HG03460 (cell line): ENCODE data around the gene STX1B.
A peak's percentile ranks its signal among the peaks of the same experiment; 100 is the strongest.

Source experiments
- ATAC-seq: cut with Tn5 transposase; IDR thresholded peaks from one replicate; pipeline ENCODE4 v1.9.1; 2021; ENCODE audit not compliant: unreplicated experiment

The STX1B gene

DNA sequence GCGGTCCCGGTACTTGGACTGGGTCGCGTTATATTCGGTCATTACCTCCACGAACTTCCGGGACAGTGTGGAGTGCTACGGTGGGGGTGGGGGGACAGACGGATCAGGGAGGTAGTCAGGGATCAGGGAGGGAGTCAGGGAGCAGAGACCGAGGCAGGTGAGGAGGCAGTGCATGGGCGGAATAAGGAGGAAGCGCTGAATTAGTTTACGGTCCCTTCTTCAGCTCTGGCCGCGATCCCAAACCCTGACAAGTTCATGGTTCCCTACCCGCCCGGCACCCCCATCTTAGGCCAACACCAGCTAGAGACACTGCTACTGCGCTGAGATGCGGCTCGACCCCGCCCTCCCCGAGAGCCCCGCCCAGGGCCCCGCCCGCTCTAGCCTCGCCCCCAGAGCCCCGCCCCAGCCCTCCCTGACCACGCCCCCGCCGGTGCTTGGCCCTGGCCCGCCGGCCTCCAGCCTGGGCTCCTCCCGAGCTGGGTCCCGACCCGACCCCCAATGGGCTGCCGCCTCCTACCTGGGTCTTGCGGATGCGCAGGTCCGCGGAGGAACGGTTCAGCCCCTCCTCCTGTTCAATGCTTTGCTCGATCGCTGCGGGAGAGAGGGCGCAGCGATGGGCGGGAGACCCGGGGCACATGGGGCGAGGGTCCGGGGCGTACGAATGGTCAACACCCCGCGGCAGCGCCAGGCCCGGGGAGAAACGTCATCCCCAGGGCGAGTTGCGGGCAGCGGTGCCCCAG lies 13.3 kb downstream of the STX1B start:
- ATAC-seq, result peak; percentile 92

DNA sequence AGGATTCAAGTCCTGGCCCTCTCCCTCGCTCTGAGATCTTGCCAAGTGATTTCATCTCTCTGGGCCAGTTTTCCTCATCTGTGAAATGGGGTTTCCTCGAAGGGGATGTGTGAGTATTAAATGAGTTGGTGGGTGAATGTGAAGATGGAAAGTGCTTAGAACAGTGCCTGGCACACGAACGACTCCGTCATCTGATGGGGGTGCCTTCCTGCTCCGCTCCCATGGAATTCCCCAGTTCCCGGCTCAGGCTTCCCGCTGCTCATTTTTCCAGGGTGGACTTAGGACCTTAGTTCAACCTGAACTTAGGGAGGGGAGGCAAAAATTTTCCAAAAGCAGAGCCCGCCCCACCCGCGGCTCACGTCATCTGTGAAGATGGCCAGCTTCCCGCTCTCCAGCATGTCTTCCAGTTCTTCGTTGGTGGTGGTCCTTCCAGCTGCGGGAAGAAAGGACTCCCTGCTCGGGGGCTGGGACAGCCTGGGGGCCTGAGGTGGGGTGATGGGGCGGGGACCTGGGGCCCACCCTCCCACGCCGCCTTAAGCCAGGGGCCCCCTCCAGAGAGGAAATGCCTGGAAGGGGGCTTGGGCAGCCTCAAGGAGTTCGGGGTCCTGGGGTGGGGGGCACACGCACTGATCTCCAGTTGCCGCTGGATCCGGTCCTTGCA lies 14.0 kb downstream of the STX1B start:
- ATAC-seq, result no peak

DNA sequence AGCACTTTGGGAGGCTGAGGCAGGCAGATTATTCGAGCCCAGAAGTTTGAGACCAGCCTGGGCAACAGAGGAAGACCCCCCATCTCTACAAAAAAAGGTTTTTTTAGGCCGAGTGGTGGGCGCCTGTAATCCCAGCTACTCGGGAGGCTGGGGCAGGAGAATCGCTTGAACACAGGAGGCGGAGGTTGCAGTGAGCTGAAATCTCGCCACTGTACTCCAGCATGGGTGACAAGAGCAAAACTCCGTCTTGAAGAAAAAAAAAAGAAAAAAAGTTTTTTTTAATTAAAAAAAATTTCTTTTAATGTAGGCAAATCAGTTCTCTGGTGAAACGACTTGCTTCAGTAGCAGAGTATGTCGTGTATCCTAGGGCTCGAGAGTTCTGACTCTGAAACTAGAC lies 14.5 kb downstream of the STX1B start:
- ATAC-seq, result no peak

DNA sequence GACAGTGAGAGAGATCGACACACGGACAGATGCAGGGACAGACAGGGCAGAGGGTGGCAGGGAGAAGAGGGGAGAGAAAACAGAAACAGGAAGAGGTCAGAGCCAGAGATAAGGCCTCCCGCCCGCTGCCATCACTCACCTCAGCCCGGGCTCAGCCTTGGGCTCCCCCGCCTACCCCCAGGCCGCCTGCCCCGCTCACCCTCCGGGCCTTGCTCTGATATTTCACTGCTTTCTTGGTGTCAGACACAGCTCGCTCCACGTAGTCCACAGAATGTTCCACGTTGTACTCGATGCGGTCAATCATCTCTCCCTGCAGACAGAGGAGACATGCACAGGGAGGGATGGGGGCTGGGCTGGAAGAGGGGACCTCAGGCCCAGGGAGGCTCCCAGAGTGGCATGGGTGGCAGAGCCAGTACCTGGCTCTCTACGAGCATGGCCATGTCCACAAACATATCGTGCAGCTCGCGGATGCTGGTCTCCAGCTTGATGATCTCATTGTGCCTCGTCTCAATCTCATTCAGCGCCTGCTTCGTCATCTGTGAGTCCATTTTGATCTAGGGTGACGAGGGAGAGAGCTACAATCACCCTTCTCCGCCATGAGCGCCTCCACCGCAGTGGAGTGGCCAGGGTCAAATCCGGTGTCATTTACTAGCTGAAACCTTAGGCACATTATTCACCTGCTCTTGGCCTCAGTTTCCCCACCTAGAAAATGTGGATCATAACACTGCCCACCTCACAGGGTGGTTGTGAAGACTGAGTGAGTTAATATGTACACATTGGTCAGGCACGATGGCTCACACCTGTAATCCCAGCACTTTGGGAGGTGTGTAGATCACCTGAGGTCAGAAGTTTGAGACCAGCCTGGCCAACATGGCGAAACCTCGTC lies 17.3 kb downstream of the STX1B start:
- ATAC-seq, result no peak

- no peak for ATAC-seq
Measured at GRCh38 chr16:30992276-30992780, 18.1 kb downstream of the STX1B start.

GRCh38 chr16:30991052-30991451 lies 19.4 kb downstream of the STX1B start:
- ATAC-seq, result no peak

DNA sequence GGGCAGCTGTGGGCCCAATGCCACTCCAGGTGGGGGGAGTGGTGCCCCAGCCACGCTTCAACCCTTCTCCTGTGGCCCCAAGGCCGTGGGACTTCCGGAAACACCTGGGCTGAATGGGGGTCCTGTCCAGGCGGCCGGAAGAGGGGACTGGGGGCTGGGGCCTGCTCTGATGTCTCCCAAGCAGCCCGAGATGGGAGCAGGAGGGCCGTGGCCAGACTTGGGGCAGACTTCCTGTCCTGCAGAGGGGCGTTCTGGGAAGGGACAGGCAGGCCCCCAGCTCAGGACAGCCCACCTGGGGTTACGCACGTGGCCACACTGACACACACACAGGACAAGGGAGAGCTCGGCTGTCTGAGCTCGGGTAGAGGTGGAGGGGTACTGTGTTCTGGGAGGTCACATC lies 20.3 kb downstream of the STX1B start:
- ATAC-seq, result no peak

- ATAC-seq, result no peak
Measured at GRCh38 chr16:30989469-30990047, 20.9 kb downstream of the STX1B start.

- ATAC-seq, result no peak
Measured at GRCh38 chr16:30987581-30988190, 22.8 kb downstream of the STX1B start.

DNA sequence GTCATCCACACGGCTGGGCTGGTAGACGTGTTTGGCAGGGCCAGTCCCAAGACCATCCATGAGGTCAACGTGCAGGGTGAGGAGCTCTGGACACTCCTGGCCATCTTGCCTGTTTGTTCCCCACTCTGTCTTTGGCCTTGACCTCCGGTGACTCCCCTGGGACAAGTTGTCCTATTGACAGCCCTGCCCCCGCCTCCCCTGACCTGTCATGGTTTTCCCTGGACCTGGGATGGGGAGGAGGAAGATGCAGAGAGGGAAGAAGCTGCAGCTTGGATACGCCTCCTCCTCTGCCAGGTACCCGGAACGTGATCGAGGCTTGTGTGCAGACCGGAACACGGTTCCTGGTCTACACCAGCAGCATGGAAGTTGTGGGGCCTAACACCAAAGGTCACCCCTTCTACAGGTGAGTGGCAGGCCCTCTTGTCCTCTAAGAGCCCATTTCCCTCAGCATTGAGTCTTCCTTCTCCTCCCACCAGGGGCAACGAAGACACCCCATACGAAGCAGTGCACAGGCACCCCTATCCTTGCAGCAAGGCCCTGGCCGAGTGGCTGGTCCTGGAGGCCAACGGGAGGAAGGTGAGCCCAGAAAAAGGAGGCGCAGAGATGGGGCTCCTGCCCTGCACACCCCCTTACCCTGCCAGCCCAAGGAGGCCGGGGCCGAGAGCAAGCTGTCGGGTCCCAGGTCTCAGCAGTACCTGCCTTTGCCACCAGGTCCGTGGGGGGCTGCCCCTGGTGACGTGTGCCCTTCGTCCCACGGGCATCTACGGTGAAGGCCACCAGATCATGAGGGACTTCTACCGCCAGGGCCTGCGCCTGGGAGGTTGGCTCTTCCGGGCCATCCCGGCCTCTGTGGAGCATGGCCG lies 24.1 kb downstream of the STX1B start:
- no peak for ATAC-seq

GRCh38 chr16:30985401-30986128 lies 24.9 kb downstream of the STX1B start:
- no peak for ATAC-seq

DNA sequence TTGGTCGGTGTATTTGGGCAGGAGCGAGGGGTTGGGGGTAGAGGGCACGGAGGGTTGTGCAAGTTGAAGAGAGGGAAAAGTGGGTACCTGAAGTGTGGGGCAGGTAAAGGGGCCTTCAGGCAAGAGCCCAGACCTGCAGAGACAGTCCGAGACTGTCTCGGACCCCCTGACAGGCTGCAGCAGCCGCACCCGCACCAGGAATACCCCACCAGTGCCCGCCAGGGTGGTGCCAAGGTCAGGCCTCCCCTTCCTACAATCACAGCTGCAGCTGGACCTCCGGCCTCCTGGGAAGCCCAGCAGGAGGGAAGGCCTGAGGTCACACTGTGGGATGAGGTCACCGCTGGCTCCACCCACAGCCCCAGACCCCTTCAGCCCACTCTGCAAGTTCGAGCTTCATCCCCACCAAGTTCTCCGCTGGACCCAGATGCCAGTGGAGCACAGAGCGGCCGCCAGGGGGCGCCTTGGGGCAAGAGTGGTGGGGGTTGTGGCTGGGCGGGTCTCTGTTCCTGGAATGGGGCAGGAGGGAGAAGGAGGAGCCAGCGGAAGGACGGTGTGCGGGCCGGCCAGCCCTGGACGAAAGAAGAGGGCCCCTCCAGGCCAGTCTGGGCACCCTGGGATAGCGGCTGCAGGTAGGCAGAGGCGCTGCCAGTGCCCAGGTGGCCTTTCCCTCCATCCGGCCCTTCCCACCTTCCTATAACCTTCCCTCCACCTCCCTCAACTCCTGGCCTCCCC lies 25.6 kb downstream of the STX1B start, which contains the start of gene HSD3B7:
TSS of gene HSD3B7 (plus strand) at position 539 of the 732 bp plus-strand sequence. CDS start 452 bp downstream, outside the sequence.
- peak; percentile 50 for ATAC-seq

- no peak for ATAC-seq
Measured at GRCh38 chr16:30983898-30984610, 26.4 kb downstream of the STX1B start.

DNA sequence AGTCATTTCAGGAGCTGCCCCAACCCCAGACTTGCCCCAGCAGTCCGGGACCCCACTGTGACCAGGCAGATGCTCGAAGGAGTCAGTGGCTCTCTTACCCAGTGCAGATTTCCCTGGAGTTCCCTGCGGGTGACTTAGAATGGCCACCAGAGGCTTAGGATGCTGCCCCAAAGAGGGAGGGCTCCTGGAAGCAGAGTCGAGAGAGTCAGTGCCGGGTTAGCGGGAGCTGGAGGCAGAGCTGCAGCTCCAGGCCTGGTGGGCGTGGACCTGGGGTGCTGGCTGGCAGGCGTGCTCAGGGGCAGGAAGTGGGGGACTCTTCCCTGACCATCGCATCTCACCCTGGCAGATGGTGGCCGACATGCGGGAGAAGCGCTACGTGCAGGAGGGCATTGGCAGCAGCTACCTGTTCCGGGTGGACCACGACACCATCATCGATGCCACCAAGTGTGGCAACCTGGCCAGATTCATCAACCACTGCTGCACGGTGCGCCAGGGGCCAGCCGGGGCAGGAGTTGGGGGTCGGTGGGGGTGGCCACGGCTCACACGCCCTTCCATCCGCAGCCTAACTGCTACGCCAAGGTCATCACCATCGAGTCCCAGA lies 27.0 kb downstream of the STX1B start:
- ATAC-seq, result no peak

DNA sequence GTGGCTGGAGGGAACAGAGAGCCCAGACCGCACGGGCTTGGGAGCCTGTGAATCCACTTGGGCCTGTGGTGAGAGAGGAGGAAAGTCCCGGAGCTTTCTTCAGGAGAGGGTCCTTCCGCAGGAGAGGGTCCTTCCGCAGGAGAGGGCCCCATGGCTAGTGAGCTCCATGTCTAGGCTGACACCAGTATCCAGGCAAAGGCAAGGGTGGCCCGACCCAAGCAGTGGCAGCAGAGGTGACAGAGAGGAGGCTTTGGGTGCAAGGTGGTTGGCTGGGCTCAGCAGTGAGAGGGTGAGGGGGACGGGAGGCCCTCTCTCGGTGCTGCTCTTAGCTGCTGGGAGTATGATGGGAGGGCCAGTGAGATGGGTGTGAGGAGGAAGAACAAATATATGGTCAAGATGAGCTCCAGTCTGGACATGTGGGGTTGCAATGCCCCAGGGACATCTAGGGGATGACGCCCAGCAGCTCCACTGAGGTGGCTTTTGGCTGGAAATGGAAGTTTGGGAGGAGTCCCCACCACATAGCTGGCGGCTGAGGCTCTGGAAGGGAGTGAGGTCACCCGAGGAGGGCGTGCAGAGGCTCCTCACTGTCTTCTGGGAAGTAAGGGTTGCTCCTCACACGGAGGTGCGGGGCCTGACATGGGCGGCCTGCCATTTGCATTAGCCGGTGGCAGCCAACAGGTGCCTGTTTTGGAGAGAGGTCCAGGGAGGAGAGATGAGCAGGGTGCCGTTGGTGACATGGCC lies 27.7 kb downstream of the STX1B start:
- no peak for ATAC-seq

- ATAC-seq, result no peak
Measured at GRCh38 chr16:30980959-30981358, 29.5 kb downstream of the STX1B start.

GRCh38 chr16:30980434-30980833 lies 30.0 kb downstream of the STX1B start:
- ATAC-seq, result no peak
